NCI-H1436 treated with DMSO at 0.1 percent for 48 hours (cell line): ENCODE data around the gene IRF4.
"Not testable (repeated sequence)": the region's sequence is repeated elsewhere in the genome, so short reads cannot be mapped to it uniquely, and the experiment has no call there.

Experiments used
- DNase-seq: peaks from one replicate; lab custom pipeline; 2025; lab: John Stamatoyannopoulos, UW

Gene IRF4

GRCh38 chr6:422433-423054 lies 31.0 kb downstream of the IRF4 start:
- no peak for DNase-seq

- no peak for DNase-seq
Measured at GRCh38 chr6:423055-423798, 31.7 kb downstream of the IRF4 start.

- no peak for DNase-seq
Measured at GRCh38 chr6:423799-424345, 32.3 kb downstream of the IRF4 start.

- no peak for DNase-seq
Measured at GRCh38 chr6:424741-425417, 33.3 kb downstream of the IRF4 start.

GRCh38 chr6:425418-425788 lies 33.9 kb downstream of the IRF4 start:
- DNase-seq, result not testable (repeated sequence)

GRCh38 chr6:426198-426738 lies 34.7 kb downstream of the IRF4 start:
- not testable (repeated sequence) for DNase-seq

- DNase-seq, result no peak
Measured at GRCh38 chr6:428047-428603, 36.6 kb downstream of the IRF4 start.

GRCh38 chr6:429515-430121 lies 38.1 kb downstream of the IRF4 start:
- no peak for DNase-seq

GRCh38 chr6:431504-431903 lies 40.0 kb downstream of the IRF4 start:
- no peak for DNase-seq

- no peak for DNase-seq
Measured at GRCh38 chr6:431986-432385, 40.4 kb downstream of the IRF4 start.

GRCh38 chr6:434051-434705 lies 42.6 kb downstream of the IRF4 start:
- no peak for DNase-seq

- no peak for DNase-seq
Measured at GRCh38 chr6:435441-436307, 44.1 kb downstream of the IRF4 start.

- DNase-seq, result no peak
Measured at GRCh38 chr6:436308-437036, 44.9 kb downstream of the IRF4 start.

- no peak for DNase-seq
Measured at GRCh38 chr6:437037-437392, 45.5 kb downstream of the IRF4 start.

- DNase-seq, result no peak
Measured at GRCh38 chr6:438634-439170, 47.1 kb downstream of the IRF4 start.

GRCh38 chr6:439641-440167 lies 48.2 kb downstream of the IRF4 start:
- no peak for DNase-seq

- no peak for DNase-seq
Measured at GRCh38 chr6:441126-441920, 49.8 kb downstream of the IRF4 start.

- no peak for DNase-seq
Measured at GRCh38 chr6:443621-444159, 52.1 kb downstream of the IRF4 start.
